Stomach (tissue), 9 donors: Measurements from ENCODE around the gene ZNF442. TPM values are rescaled to one million over a fixed set of nuclear protein-coding genes. Genes with fewer than 3 reads are reported as not detected.

Experiments used
- DNase-seq, 2 donors: peaks; one replicate each; pipeline versions ENCODE4 v3.0.0 to v3.0.0-alpha.2; 2013 to 2019
- H3K27ac ChIP-seq, 5 donors: fragments of 200-600 bp in 4 of 5; sonication (generic) in 4 of 5; one replicate each; pipeline ENCODE4 v1.5.1; 2013 to 2019; ENCODE audit warnings: mild to moderate bottlenecking in 1 of 5, moderate library complexity in 1 of 5
- H3K27me3 ChIP-seq, 3 donors: fragments of 200-600 bp; sonication (generic); one replicate each; pipeline ENCODE4 v1.5.1; 2017 to 2019; ENCODE audit warnings: mixed run types in 1 of 3
- H3K36me3 ChIP-seq, 4 donors: fragments of 200-600 bp; sonication (generic); 1 replicate in 3 of 4; 2 replicates in 1 of 4; pipeline ENCODE4 v1.5.1; 2016 to 2019
- H3K4me1 ChIP-seq, 4 donors: fragments of 200-600 bp; sonication (generic); one replicate each; pipeline ENCODE4 v1.5.1; 2016 to 2019
- H3K4me3 ChIP-seq, 4 donors: fragments of 200-600 bp; sonication (generic) in 3 of 4; one replicate each; pipeline ENCODE4 v1.5.1; 2016 to 2019; ENCODE audit warnings: mild to moderate bottlenecking in 1 of 4
- H3K9me3 ChIP-seq, 4 donors: fragments of 200-600 bp; sonication (generic); one replicate each; pipeline ENCODE4 v1.5.1; 2016 to 2019
- CTCF ChIP-seq, 7 experiments: fragments of 450-650 bp in 4 of 7; fragments of 200-600 bp in 3 of 7; sonication (generic) in 3 of 7; IDR thresholded peaks; one replicate each; pipeline ENCODE4 v1.5.1; 2016 to 2019; ENCODE audit warnings: antibody characterized with exemption in 7 of 7, control low read depth in 2 of 7, mild to moderate bottlenecking in 1 of 7
- EP300 ChIP-seq: sonication (generic); formaldehyde crosslinking; IDR thresholded peaks from one replicate; pipeline ENCODE4 v1.6.1; 2017; ENCODE audit warnings: antibody characterized with exemption
- POLR2A ChIP-seq, 4 donors: fragments of 450-650 bp; IDR thresholded peaks; one replicate each; pipeline ENCODE4 v1.6.1; 2016; ENCODE audit warnings: antibody characterized with exemption in 4 of 4, control low read depth in 2 of 4, mild to moderate bottlenecking in 1 of 4, moderate library complexity in 1 of 4
- POLR2AphosphoS5 ChIP-seq, 3 donors: sonication (generic); formaldehyde crosslinking; IDR thresholded peaks; one replicate each; pipeline ENCODE4 v1.6.1; 2016; ENCODE audit warnings: antibody characterized with exemption in 3 of 3
- WGBS, 5 donors: extraction: QIAGEN DNeasy Blood & Tissue Kit in 3 of 5; methylation state at CpG; one replicate each; pipeline versions ENCODE4 v1.1.5 to v1.1.7; 2013 to 2018; 5-methylcytosine and 5-hydroxymethylcytosine counted together
- intact Hi-C: fragments of 100-400 bp; cut with DNase I; formaldehyde crosslinking; loops from one replicate; pipeline ENCODE4 v1.15.1; 2023; ENCODE audit warnings: low total_unique reads
- polyA plus RNA-seq, 3 donors: library from polyadenylated mRNA; stranded (reverse); fragments of 200-250 nt; gene quantifications; one replicate each; pipeline ENCODE4 v1.2.3, GENCODE V29; 2013
- total RNA-seq, 5 donors: library from RNA; depleted of rRNA; stranded (reverse); fragments of >200 nt; gene quantifications; one replicate each; pipeline versions ENCODE4 v1.1.0 to v1.2.3, GENCODE V29; 2014 to 2016
- donor health status: healthy with polysubstance abuse.
- donor health status: Bipolar disorder and iron deficiency.
- donor health status: healthy.

The ZNF442 gene
- total and polyA plus RNA-seq, 8 donors, result 0.31 to 7.8 (median 2.3) TPM; not detected in 1

- no peaks in the 10 kb centered on the region for H3K4me1 ChIP-seq
- peaks cover 4 to 20% (median 12%) of the 10 kb centered on the region in 4 donors for H3K36me3 ChIP-seq
- H3K27me3 ChIP-seq, result no peaks in the 10 kb centered on the region
- no peak for DNase-seq
- intact Hi-C loops, result no loop called here
- no peak overlapping the region for H3K27ac ChIP-seq
- H3K9me3 ChIP-seq, result peaks cover 11 to 84% (median 37%) of the 10 kb centered on the region in 4 donors
- H3K4me3 ChIP-seq, result no peak overlapping the region
- TF ChIP-seq CTCF (IDR thresholded peaks at IDR 0.05) (no peak), EP300 (no peak), POLR2A (IDR thresholded peaks at IDR 0.05) (no peak), POLR2AphosphoS5 (IDR thresholded peaks at IDR 0.05) (no peak)
- 96 to 100% (median 97%) methylated on average over 1 of the region's 1 CpG for WGBS, 5 donors
Observed at GRCh38 chr19:12345197-12345596, 20.3 kb downstream of the ZNF442 start.

GRCh38 chr19:12333162-12334159 lies 32.0 kb downstream of the ZNF442 start, which contains the start of gene ZNF563:
Gene ZNF563, minus strand, starts transcription at chr19:12333633. Its CDS starts 151 bp downstream, at chr19:12333482.
- no peaks in the 10 kb centered on the region for H3K27me3 ChIP-seq
- DNase-seq, result peak; percentile 98 to 99
- peak within 1 kb of the TSS; percentile 72 to 86 (median 82) for H3K4me3 ChIP-seq
- intact Hi-C loops, result no loop called here
- no peaks in the 10 kb centered on the region for H3K36me3 ChIP-seq
- TF ChIP-seq POLR2A (IDR thresholded peaks at IDR 0.05) (peak in 1 of 4 donors; percentile 7), POLR2AphosphoS5 (IDR thresholded peaks at IDR 0.05) (peak; percentile 48 to 88 (median 84)), CTCF (IDR thresholded peaks at IDR 0.05) (no peak), EP300 (no peak)
- H3K9me3 ChIP-seq, result no peaks in the 10 kb centered on the region
- WGBS, 5 donors, result 1 to 8% (median 2%) methylated on average over 12 to 55 of the region's 55 CpGs
- peaks cover 5 to 27% (median 18%) of the 10 kb centered on the region in 4 donors for H3K4me1 ChIP-seq
- peak within 1 kb of the TSS; percentile 83 to 93 (median 92) for H3K27ac ChIP-seq

GRCh38 chr19:12331211-12331941 lies 34.1 kb downstream of the ZNF442 start:
- no peaks in the 10 kb centered on the region for H3K9me3 ChIP-seq
- DNase-seq, result peak in 1 of 2 donors; percentile 21
- intact Hi-C loops, result no loop called here
- H3K27ac ChIP-seq, result no peak overlapping the region
- H3K36me3 ChIP-seq, result no peaks in the 10 kb centered on the region
- TF ChIP-seq POLR2AphosphoS5 (IDR thresholded peaks at IDR 0.05) (no peak), EP300 (no peak), POLR2A (IDR thresholded peaks at IDR 0.05) (no peak), CTCF (IDR thresholded peaks at IDR 0.05) (no peak)
- peaks cover 5 to 27% (median 18%) of the 10 kb centered on the region in 4 donors for H3K4me1 ChIP-seq
- H3K4me3 ChIP-seq, result no peak overlapping the region
- WGBS, 5 donors, result 59 to 78% (median 73%) methylated on average over 4 of the region's 4 CpGs
- H3K27me3 ChIP-seq, result no peaks in the 10 kb centered on the region

- TF ChIP-seq CTCF (IDR thresholded peaks at IDR 0.05), result no peak
- TF ChIP-seq EP300, result no peak
- TF ChIP-seq POLR2A (IDR thresholded peaks at IDR 0.05), result no peak
- TF ChIP-seq POLR2AphosphoS5 (IDR thresholded peaks at IDR 0.05), result no peak
Observed at GRCh38 chr19:12330340-12330739, 35.1 kb downstream of the ZNF442 start.

More at GRCh38 chr19:12330340-12330739, 35.1 kb downstream of the ZNF442 start:
- Histone ChIP-seq H3K4me3 (no peak overlapping the region), H3K9me3 (no peaks in the 10 kb centered on the region), H3K36me3 (no peaks in the 10 kb centered on the region), H3K27me3 (no peaks in the 10 kb centered on the region), H3K4me1 (peaks cover 5 to 27% (median 18%) of the 10 kb centered on the region in 4 donors), H3K27ac (no peak overlapping the region)
- intact Hi-C loops, result no loop called here
- 82 to 98% (median 95%) methylated on average over 4 of the region's 4 CpGs for WGBS, 5 donors
- DNase-seq, result no peak
